Erythroblast (primary cell): ENCODE results near the gene CDKN2B-AS1.

Experiments
- GATA1 ChIP-seq: IDR thresholded peaks from 2 replicates; pipeline ENCODE4 v1.6.1; 2011; ENCODE audit warnings: low read depth, mild to moderate bottlenecking, control low read depth, low read length, moderate library complexity
- POLR2A ChIP-seq: IDR thresholded peaks from 2 replicates; pipeline ENCODE4 v1.6.1; 2011; ENCODE audit warnings: mild to moderate bottlenecking, low read length

GRCh38 chr9:22026696-22027095 is 32.1 kb downstream of the CDKN2B-AS1 start:
- no peak for TF ChIP-seq POLR2A
- TF ChIP-seq GATA1: no peak
